Tibial artery (tissue), 4 donors: ENCODE measurements around the gene BCLAF1.

Experiments
- DNase-seq, 2 donors: peaks; one replicate each; pipeline ENCODE4 v3.0.0-alpha.2; 2019
- H3K27ac ChIP-seq, 2 donors: fragments of 200-600 bp; sonication (generic) in 1 of 2; 1 replicate in 1 of 2; 2 replicates in 1 of 2; pipeline ENCODE4 v1.5.1; 2018 to 2019; ENCODE audit warnings: mild to moderate bottlenecking in 1 of 2
- H3K27me3 ChIP-seq, 2 donors: fragments of 200-600 bp; sonication (generic) in 1 of 2; one replicate each; pipeline versions ENCODE4 v1.5.1 to v1.6.0; 2016 to 2019
- H3K36me3 ChIP-seq, 3 donors: fragments of 200-600 bp; sonication (generic) in 2 of 3; one replicate each; pipeline ENCODE4 v1.5.1; 2016 to 2019; ENCODE audit warnings: mild to moderate bottlenecking in 2 of 3
- H3K4me1 ChIP-seq, 4 donors: fragments of 200-600 bp; sonication (generic) in 2 of 4; 1 replicate in 3 of 4; 2 replicates in 1 of 4; pipeline ENCODE4 v1.5.1; 2016 to 2019
- H3K4me3 ChIP-seq, 2 donors: fragments of 200-600 bp; sonication (generic) in 1 of 2; 1 replicate in 1 of 2; 2 replicates in 1 of 2; pipeline ENCODE4 v1.5.1; 2018 to 2019; ENCODE audit warnings: mild to moderate bottlenecking in 2 of 2
- H3K9me3 ChIP-seq, 3 donors: fragments of 200-600 bp; sonication (generic) in 1 of 3; one replicate each; pipeline ENCODE4 v1.5.1; 2016 to 2019
- intact Hi-C: fragments of 100-400 bp; cut with DNase I; formaldehyde crosslinking; loops from one replicate; pipeline ENCODE4 v1.15.0; 2023; ENCODE audit warnings: low total_unique reads
- TF ChIP-seq, protein P1 (sequence below), 2 experiments: fragments of 200-600 bp in 1 of 2; fragments of 450-650 bp in 1 of 2; IDR thresholded peaks; one replicate each; pipeline ENCODE4 v1.5.1; 2017 to 2019; ENCODE audit warnings: antibody characterized with exemption in 2 of 2, mild to moderate bottlenecking in 1 of 2, moderate library complexity in 1 of 2

BCLAF1 gene

DNA sequence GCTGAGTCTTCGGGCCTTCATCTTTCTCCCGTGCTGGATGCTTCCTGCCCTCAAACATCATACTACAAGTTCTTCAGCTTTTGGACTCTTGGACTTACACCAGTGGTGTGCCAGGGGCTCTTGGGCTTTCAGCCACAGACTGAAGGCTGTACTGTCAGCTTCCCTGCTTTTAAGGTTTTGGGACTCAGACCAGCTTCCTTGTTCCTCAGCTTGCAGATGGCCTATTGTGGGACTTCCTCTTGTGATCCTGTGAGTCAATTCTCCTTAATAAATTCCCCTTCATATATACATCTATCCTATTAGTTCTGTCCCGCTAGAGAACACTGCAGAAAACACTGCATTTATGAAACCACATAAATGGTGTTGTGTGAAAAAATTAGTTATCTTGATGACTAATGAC is 13.9 kb upstream of the BCLAF1 start:
- no peaks in the 10 kb centered on the region for H3K36me3 ChIP-seq
- no peaks in the 10 kb centered on the region for H3K27me3 ChIP-seq
- H3K4me3 ChIP-seq: no peak overlapping the region
- DNase-seq: no peak
- no peak overlapping the region for H3K27ac ChIP-seq
- intact Hi-C loops: no loop called here
- no peaks in the 10 kb centered on the region for H3K9me3 ChIP-seq
- no peaks in the 10 kb centered on the region for H3K4me1 ChIP-seq
- TF ChIP-seq, protein P1, sequence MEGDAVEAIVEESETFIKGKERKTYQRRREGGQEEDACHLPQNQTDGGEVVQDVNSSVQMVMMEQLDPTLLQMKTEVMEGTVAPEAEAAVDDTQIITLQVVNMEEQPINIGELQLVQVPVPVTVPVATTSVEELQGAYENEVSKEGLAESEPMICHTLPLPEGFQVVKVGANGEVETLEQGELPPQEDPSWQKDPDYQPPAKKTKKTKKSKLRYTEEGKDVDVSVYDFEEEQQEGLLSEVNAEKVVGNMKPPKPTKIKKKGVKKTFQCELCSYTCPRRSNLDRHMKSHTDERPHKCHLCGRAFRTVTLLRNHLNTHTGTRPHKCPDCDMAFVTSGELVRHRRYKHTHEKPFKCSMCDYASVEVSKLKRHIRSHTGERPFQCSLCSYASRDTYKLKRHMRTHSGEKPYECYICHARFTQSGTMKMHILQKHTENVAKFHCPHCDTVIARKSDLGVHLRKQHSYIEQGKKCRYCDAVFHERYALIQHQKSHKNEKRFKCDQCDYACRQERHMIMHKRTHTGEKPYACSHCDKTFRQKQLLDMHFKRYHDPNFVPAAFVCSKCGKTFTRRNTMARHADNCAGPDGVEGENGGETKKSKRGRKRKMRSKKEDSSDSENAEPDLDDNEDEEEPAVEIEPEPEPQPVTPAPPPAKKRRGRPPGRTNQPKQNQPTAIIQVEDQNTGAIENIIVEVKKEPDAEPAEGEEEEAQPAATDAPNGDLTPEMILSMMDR (IDR thresholded peaks at IDR 0.05): no peak

DNA sequence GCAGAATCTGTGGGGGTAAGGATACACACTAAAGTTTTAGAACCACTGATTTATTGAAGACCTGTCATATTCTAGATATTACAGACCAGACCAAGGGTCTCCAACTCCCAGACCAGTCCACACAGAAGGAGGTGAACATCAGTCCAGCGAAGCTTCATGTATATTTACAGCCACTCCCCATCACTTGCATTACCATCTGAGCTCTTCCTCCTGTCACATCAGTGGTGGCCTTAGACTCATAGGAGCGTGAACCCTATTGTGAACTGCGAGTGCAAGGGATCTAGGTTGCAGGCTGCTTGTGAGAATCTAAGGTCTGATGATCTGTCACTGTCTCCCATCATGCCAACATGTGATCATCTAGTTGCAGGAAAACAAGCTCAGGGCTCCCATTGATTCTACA is 5.0 kb upstream of the BCLAF1 start:
- intact Hi-C loops: no loop called here
- Histone ChIP-seq H3K27me3 (no peaks in the 10 kb centered on the region), H3K36me3 (no peaks in the 10 kb centered on the region), H3K4me1 (peaks cover 3 to 7% (median 5%) of the 10 kb centered on the region in 4 donors), H3K4me3 (no peak overlapping the region), H3K27ac (no peak overlapping the region), H3K9me3 (no peaks in the 10 kb centered on the region)
- DNase-seq: no peak
- TF ChIP-seq, protein P1 (IDR thresholded peaks at IDR 0.05): no peak

DNA sequence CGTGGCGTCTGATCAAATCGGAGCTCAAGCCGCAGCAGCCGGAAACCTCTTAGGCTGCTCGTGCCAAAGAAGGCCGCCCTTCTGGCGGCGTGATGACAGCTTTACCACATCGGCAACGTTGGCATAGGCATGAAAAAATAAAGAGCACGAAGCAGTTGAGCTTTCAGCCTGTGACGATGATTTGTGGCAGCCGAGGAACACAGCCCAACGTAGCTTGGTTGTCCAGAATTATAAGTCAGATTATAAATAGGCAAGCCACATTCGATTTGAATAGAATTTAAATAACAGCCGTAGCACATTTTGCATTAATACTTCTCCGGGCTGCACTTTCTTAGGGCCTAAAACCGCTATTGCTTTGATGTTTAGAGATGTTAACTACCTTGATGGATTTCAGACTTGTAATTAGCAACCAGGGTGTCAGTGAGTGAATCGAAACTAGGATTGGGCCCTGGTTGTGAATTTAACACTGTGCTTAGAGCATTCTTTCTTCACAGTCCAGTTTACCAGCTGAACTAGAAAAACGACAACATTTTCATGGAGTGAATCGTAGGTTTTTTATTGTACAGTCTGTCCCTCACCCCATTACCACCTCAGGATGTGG is 864 bp upstream of the BCLAF1 start:
- intact Hi-C loops: no loop called here
- peak overlapping the region; percentile 100 for H3K27ac ChIP-seq
- no peaks in the 10 kb centered on the region for H3K36me3 ChIP-seq
- peak overlapping the region; percentile 85 to 95 for H3K4me3 ChIP-seq
- no peaks in the 10 kb centered on the region for H3K9me3 ChIP-seq
- TF ChIP-seq, protein P1 (IDR thresholded peaks at IDR 0.05): no peak
- DNase-seq: peak; percentile 82 to 91
- H3K4me1 ChIP-seq: peaks cover 4 to 38% (median 29%) of the 10 kb centered on the region in 4 donors
- no peaks in the 10 kb centered on the region for H3K27me3 ChIP-seq

DNA sequence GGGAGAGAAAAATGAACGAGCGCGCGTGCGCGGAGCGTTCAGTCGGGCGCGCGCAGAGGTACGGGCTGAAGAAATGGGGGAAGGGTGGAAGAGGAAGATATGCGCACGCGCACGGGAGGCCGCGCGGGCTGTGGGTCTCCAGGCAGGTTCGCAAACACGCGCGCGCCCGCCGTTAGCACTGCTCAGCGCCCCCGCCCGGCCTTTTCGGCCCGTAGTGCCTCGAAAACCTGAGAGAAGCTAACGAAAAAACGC is 393 bp downstream of the BCLAF1 start:
- H3K27ac ChIP-seq: peak overlapping the region; percentile 100
- peaks cover 4 to 50% (median 36%) of the 10 kb centered on the region in 4 donors for H3K4me1 ChIP-seq
- no peaks in the 10 kb centered on the region for H3K27me3 ChIP-seq
- peak; percentile 90 to 95 for DNase-seq
- TF ChIP-seq, protein P1 (IDR thresholded peaks at IDR 0.05): no peak
- intact Hi-C loops: loop anchor here (2.0 kb wide), 1 partner anchor 38 kb away; the partner anchor contains the start of gene MTFR2
- no peaks in the 10 kb centered on the region for H3K36me3 ChIP-seq
- no peaks in the 10 kb centered on the region for H3K9me3 ChIP-seq
- peak overlapping the region; percentile 85 to 95 for H3K4me3 ChIP-seq

DNA sequence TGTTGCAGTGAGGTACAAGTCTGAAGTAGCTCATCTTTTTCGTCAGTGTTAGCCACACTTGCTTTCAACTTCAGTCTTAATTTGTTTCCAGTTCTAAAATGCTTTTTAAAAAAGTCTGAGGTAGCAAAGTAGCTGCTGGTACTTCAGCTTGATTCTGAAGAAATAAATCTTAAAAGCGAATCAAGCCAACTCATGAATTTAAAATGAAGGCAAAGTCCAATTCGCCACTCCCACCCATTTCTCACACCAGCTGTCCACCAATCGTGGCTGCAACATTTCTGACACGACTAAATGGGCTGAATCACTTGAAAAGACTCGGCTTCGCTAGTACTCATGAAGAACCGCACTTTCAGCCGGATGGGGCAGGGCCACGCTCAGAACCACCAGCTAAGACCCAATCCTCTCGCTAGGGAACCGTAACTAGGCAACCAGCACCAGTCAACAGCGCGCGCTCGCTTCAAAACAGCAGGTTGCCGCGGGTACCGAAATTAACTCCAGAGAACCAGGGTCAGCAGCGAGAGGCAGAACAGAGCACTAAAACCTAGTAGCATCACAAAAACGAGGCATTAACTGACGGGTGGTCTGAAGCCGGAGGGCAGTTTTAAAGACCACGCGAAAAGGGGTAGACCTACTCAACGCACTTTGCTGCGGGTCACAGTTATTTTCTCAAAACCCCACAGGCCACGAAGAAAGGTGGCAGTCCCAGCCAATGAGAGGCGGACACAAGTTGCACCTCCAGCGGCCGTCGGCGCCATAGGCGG is 900 bp downstream of the BCLAF1 start:
- H3K27ac ChIP-seq: peak overlapping the region; percentile 100
- H3K4me3 ChIP-seq: peak overlapping the region; percentile 85 to 95
- TF ChIP-seq, protein P1 (IDR thresholded peaks at IDR 0.05): peak; percentile 42 to 43
- no peaks in the 10 kb centered on the region for H3K36me3 ChIP-seq
- no peaks in the 10 kb centered on the region for H3K9me3 ChIP-seq
- peaks cover 4 to 55% (median 39%) of the 10 kb centered on the region in 4 donors for H3K4me1 ChIP-seq
- H3K27me3 ChIP-seq: no peaks in the 10 kb centered on the region
- DNase-seq: peak; percentile 87 to 91
- intact Hi-C loops: loop anchor here (2.0 kb wide), 1 partner anchor 38 kb away; the partner anchor contains the start of gene MTFR2
